NCI-H1930 (cell line): ENCODE data around the gene MOV10L1.
A peak's percentile ranks its signal among the peaks of the same experiment; 100 is the strongest.
"Not testable (repeated sequence)": the region's sequence is repeated elsewhere in the genome, so short reads cannot be mapped to it uniquely, and the experiment has no call there.

ENCODE experiments used
- DNase-seq, 2 experiments: peaks; one replicate each; lab custom pipeline; 2025; lab: John Stamatoyannopoulos, UW

The MOV10L1 gene

GRCh38 chr22:50138988-50139387, 49.2 kb downstream of the MOV10L1 start:
- DNase-seq = peak in 1 of 2 experiments; percentile 76

DNA sequence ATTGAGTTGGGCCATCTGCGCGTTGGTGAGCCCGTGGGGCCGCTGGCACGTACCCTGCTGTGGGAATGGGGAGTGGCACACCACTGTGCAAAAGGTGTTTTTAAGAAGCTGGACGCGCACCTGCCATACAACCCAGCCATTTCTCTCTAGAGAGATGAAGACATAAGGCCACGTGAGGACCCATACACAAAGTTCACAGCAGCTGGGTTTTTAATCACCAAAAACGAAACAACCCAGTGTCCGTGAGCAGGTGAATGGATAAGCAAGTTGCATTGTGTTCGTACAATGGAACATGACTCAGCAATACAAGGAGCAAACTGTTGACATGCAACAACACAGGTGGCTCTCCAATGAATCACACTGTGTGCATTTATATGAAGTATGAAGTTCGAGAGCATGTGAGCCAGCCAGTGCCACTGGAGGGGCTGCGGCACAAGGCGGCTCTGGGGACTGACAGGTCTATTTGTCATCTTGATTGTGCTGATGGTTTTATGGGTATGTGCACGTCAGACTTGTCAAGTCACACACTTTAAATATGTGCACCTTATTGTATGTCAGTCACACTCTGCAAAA, 50.1 kb downstream of the MOV10L1 start:
- DNase-seq = peak; percentile 91 to 96

- DNase-seq = no peak
Observed at GRCh38 chr22:50140615-50141014, 50.8 kb downstream of the MOV10L1 start.

GRCh38 chr22:50141462-50141861, 51.7 kb downstream of the MOV10L1 start:
- DNase-seq = peak in 1 of 2 experiments; percentile 39

GRCh38 chr22:50141891-50142363, 52.1 kb downstream of the MOV10L1 start:
- DNase-seq = peak; percentile 47 to 64

GRCh38 chr22:50143096-50143495, 53.3 kb downstream of the MOV10L1 start:
- DNase-seq = no peak

DNA sequence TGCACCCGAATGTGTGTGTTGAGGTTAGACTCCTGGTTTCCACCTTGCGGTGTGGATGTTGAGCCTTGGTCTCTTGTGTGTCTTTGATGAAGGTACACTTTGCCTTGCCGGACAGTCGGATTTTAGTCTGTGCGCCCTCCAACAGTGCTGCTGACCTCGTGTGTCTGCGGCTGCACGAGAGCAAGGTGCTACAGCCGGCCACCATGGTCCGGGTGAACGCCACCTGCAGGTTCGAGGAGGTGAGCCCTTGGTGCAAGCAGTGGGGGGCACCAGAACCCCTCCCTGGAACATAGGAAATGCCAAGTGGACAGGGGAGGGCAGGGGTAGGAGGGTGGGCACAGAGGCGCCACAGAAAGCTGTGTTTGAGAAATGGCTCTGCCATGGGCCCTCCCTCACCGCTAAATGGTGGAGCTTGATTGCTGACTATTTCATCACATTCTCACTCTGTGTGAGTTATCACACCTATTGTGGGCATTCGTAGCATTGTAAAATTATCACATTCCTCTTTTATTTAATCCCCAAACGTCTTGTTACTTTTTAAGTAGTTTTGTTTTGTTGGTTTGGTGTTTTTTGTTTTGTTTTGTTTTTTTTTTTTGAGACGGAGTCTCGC, 54.3 kb downstream of the MOV10L1 start:
- no peak for DNase-seq

- DNase-seq = no peak
Observed at GRCh38 chr22:50145721-50146438, 56.1 kb downstream of the MOV10L1 start.

- no peak for DNase-seq
Observed at GRCh38 chr22:50146439-50147238, 56.8 kb downstream of the MOV10L1 start.

GRCh38 chr22:50147258-50148165, 57.7 kb downstream of the MOV10L1 start:
- DNase-seq = not testable (repeated sequence)

- no peak for DNase-seq
Observed at GRCh38 chr22:50148166-50148500, 58.3 kb downstream of the MOV10L1 start.

GRCh38 chr22:50148991-50149721, 59.4 kb downstream of the MOV10L1 start:
- no peak for DNase-seq

- DNase-seq = no peak
Observed at GRCh38 chr22:50150161-50151129, 60.6 kb downstream of the MOV10L1 start.

DNA sequence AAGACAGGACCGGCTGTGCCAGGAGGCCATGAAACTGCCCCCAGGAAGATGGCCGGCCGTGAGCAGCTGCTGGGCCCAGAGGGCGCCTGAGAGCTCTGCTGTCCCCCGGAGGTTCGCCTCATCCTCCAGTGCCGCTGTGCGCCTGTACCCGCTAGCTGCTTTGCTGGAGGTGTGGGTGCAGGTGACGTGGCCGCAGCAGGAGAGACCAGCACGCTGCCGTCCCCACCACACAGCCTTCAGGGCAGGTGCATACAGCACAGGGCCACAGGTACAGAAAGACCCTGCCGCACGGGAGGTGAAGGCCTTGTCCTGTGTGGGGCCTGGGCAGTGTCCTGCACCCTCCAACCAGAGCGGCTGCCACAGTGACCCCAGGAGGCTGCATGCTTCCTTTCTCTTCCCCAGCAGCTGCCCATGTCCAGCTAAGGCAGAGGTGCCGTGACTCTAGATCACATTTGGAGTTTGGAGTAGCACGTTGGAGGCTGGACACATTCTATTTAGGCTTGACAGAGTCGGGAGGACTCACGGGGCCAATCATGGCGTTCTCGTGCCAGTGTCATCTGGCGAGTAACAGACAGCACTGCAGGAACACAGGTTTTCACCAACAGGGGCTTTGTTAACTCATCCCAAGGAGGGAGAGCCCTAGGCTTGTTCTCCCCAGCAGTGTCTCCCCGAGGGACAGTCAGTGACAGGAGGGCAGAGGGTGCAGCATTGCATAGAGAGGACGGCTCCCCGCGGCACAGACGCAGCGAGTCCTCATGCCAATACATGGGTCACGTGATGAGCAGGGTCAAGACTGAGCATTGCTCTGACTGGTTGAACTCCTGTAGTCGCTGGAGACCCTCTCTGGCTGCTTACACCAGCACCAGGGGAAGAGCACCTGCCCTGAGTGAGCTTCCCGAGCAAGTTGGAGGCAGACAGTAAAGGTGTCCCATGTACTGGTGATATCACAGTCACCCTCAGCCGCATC, 62.0 kb downstream of the MOV10L1 start:
- DNase-seq = no peak

- no peak for DNase-seq
Observed at GRCh38 chr22:50153056-50153755, 63.4 kb downstream of the MOV10L1 start.

DNA sequence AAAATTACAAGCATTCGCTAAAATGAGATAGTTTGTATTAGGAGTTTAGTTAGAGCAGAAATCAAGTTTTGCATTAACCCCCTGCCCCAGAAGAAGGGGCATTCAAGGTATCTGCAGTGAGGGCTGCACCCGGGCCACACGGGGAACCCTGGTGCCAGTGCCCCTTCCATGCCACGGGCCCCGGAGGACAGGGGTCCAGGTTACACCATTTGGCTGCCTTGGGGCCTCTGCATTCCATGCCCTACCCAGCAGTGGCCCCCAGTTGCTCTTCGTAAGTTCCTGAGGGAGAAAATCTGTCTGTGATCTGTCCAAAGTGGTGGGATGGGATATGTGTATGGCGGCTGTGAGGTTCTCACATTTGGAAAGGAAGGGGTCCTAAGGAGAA, 63.9 kb downstream of the MOV10L1 start:
- DNase-seq = no peak

GRCh38 chr22:50157709-50158375, 68.0 kb downstream of the MOV10L1 start:
- DNase-seq = no peak
